Muscle of back (tissue), 13 donors: Measurements from ENCODE around the gene FAM210B. TPM values are rescaled to one million over a fixed set of nuclear protein-coding genes. Genes with fewer than 3 reads are reported as not detected.
"Not testable (repeated sequence)": the region's sequence is repeated elsewhere in the genome, so short reads cannot be mapped to it uniquely, and the experiment has no call there.

ENCODE experiments used
- DNase-seq, 3 donors: peaks; one replicate each; pipeline versions ENCODE4 v3.0.0 to v3.0.0-alpha.2; 2013
- long read RNA-seq, 9 donors: transcript quantifications; one replicate each; lab custom pipeline, GENCODE V29; 2026
- polyA plus RNA-seq, 10 donors: library from polyadenylated mRNA; unstranded; fragments of 120-200 nt; gene quantifications; one replicate each; pipeline ENCODE4 v1.2.1, GENCODE V29; 2013; ENCODE audit not compliant: insufficient read length in 10 of 10

FAM210B gene, protein sequence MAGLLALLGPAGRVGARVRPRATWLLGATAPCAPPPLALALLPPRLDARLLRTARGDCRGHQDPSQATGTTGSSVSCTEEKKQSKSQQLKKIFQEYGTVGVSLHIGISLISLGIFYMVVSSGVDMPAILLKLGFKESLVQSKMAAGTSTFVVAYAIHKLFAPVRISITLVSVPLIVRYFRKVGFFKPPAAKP
- polyA plus RNA-seq = 10 to 100 TPM; 32.8 to 64.9 (median 43.2) TPM
- long read RNA-seq, donor 1, transcript FAM210B-201 (3 exons, 3,046 nt) = major isoform, 15 of 18 reads
- long read RNA-seq, donor 1, partial matches to known transcripts = 0 of 18 reads
- long read RNA-seq, donor 1, other reads (novel, unspliced or antisense) = 0 of 18 reads
- long read RNA-seq, donor 2, transcript FAM210B-201 (3 exons, 3,046 nt) = major isoform, 16 of 16 reads
- long read RNA-seq, donor 2, partial matches to known transcripts = 0 of 16 reads
- long read RNA-seq, donor 2, other reads (novel, unspliced or antisense) = 0 of 16 reads
- long read RNA-seq, donor 3 = 0 reads
- long read RNA-seq, donor 4, transcript FAM210B-201 (3 exons, 3,046 nt) = major isoform, 13 of 13 reads
- long read RNA-seq, donor 4, partial matches to known transcripts = 0 of 13 reads
- long read RNA-seq, donor 4, other reads (novel, unspliced or antisense) = 0 of 13 reads
- long read RNA-seq, donor 5, transcript FAM210B-202 (2 exons, 614 nt) = minor isoform, 6 of 35 reads
- long read RNA-seq, donor 5, transcript FAM210B-201 (3 exons, 3,046 nt) = major isoform, 29 of 35 reads
- long read RNA-seq, donor 5, partial matches to known transcripts = 0 of 35 reads
- long read RNA-seq, donor 5, other reads (novel, unspliced or antisense) = 0 of 35 reads
- long read RNA-seq, donor 6, transcript FAM210B-201 (3 exons, 3,046 nt) = major isoform, 25 of 36 reads
- long read RNA-seq, donor 6, transcript FAM210B-202 (2 exons, 614 nt) = minor isoform, 5 of 36 reads
- long read RNA-seq, donor 6, partial matches to known transcripts = 6 of 36 reads
- long read RNA-seq, donor 6, other reads (novel, unspliced or antisense) = 0 of 36 reads
- long read RNA-seq, donor 7, transcript FAM210B-201 (3 exons, 3,046 nt) = major isoform, 13 of 14 reads
- long read RNA-seq, donor 7, partial matches to known transcripts = 0 of 14 reads
- long read RNA-seq, donor 7, other reads (novel, unspliced or antisense) = 0 of 14 reads
- long read RNA-seq, donor 8, transcript FAM210B-202 (2 exons, 614 nt) = minor isoform, 5 of 27 reads
- long read RNA-seq, donor 8, transcript FAM210B-201 (3 exons, 3,046 nt) = major isoform, 22 of 27 reads
- long read RNA-seq, donor 8, partial matches to known transcripts = 0 of 27 reads
- long read RNA-seq, donor 8, other reads (novel, unspliced or antisense) = 0 of 27 reads
- long read RNA-seq, donor 9, transcript FAM210B-201 (3 exons, 3,046 nt) = major isoform, 8 of 13 reads
- long read RNA-seq, donor 9, transcript FAM210B-202 (2 exons, 614 nt) = minor isoform, 5 of 13 reads
- long read RNA-seq, donor 9, partial matches to known transcripts = 0 of 13 reads
- long read RNA-seq, donor 9, other reads (novel, unspliced or antisense) = 0 of 13 reads

DNA sequence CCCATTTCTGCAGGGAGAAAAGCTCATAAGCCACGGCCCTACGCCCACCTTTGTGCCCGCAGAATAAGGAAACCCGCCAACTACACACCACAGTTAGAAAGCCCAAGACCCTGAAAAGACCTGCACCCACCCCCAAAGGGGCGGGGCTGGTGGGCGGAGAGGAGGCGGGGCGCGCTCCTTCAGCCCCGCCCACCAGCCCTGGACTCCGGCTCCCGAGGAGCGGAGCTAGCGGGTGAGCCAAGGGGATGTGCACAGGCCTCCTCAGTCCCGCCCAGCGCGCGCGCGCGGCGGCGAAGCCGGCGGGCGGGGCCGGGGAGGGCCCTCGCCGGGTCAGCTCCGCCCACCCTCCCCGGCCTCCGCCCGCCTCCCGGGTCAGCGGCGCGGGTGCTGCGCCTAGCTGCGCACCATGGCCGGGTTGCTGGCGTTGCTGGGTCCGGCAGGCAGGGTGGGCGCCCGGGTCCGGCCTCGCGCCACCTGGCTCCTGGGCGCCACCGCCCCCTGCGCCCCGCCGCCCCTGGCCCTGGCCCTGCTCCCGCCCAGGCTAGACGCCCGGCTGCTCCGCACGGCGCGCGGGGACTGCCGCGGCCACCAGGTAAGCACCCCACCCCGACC lies at the start of gene FAM210B:
Gene FAM210B (plus strand): TSS at position 375 of the 612 bp plus-strand sequence. CDS start 32 bp downstream, at position 407.
- DNase-seq = peak; percentile 90 to 94 (median 93)

DNA sequence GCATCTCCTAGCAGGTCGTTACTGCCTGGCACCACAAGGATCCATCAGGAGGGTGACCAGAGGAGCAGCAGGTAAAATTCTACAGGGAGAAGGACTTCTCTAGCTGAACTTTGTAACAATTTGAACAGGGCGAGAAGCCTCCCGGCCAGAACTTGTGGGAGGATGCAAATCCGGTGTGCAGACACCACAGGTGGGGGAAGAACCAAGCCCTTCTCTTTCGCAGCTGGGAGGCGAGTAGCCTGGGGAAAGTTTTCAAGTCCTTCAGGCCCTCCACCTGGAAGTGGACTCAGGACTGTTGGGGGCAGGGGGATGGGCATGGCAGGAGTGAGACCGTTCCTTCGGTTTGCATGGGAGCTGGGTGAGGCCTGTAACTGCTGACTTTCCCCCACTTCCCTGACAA lies 42.7 kb upstream of the FAM210B start:
- no peak for DNase-seq

DNA sequence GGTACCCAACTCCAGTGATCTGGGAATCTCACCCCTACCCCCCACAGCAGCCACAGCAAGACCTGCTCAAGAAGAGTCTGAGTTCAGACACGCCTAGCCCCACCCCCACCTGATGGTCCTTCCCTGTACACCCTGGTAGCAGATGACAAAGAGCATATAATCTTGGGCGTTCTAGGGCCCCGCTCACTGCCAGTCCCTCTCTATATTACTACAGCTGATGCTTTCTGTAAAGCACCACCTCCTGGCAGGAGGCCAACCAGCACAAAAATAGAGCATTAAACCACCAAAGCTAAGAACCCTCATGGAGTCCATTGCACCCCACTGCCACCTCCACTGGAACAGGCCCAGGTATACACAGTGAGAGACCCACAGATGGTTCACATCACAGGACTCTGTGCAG lies 42.3 kb upstream of the FAM210B start:
- DNase-seq = no peak

DNA sequence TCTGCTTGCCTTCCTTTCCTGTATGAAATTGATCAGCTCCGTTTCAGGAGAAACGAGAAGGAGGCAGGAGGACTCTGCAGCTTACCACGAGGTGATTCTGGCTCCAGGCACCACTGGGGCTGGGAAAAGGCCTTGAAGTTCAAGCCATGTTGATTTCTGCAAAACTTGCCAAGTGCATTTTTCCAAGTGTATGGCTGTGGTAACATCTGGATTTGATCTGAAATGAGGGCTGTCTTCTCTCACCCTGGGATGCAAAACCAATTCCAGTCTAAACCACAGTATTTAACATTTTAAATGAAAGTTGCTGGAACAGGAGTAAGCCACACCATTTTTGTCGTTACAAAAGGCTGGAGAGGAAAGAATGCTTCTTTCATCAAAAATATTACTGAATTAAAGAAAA lies 36.1 kb upstream of the FAM210B start:
- DNase-seq = peak; percentile 1 to 20 (median 6)

DNA sequence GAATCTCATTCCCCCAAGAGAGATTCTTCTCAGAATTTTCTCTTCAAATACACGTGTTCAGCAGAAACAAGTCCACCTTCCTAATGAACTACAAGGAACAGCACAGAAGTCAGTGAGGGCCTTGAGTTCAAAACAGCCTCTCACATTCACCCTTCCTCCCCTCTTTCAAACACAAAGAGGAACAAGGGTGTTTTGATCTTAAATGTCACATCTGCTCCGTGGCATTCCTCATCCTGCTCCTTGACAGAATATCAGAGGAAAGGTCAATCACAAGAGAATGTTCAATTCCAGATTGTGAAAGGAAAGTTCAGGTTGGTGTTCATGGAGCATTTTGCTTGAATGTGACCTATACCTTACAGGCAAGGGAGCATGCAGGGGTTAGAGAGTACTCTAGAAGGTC lies 35.6 kb upstream of the FAM210B start:
- DNase-seq = no peak

GRCh38 chr20:56323656-56324055 lies 35.1 kb upstream of the FAM210B start:
- DNase-seq = no peak

- no peak for DNase-seq
Observed at GRCh38 chr20:56324806-56325205, 34.0 kb upstream of the FAM210B start.

- DNase-seq = peak; percentile 16 to 38 (median 36)
Observed at GRCh38 chr20:56328861-56329260, 29.9 kb upstream of the FAM210B start.

- DNase-seq = not testable (repeated sequence)
Observed at GRCh38 chr20:56336709-56337108, 22.1 kb upstream of the FAM210B start.

- no peak for DNase-seq
Observed at GRCh38 chr20:56342783-56343182, 16.0 kb upstream of the FAM210B start.

- peak in 2 of 3 donors; percentile 14 to 55 for DNase-seq
Observed at GRCh38 chr20:56343861-56344381, 14.9 kb upstream of the FAM210B start.

- no peak for DNase-seq
Observed at GRCh38 chr20:56345911-56346310, 12.9 kb upstream of the FAM210B start.

DNA sequence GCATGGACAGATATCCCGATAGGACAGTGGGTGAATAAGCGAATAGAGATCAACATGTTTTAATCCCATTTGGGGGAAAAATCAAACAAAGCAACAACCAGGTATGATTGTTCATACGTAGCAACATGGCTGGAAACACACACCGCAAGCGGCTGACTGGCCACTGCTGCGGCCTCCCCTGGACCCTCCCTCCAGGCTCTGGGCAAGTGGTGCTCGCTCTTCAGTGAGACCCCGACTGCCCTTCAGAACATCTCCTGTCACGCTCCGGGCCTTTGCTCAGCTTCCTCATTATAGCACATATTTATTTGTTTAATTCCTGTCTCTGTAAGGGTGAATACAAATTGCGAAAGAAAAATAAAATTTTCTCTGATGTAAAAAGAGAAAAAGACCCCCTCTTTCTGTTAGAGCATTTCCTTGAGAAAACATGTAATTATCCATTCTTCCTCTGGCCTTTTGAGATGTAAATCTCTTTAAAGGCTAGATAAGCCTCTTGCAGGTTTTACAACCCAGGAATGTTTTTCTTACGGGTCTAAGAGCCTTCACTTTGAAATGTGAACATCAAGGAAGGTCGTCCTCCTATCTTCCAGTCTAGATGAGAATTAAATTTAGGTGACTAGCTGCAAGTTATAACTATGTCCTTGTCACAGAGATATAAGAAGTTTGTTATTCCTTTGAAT lies 11.0 kb upstream of the FAM210B start:
- DNase-seq = no peak

- DNase-seq = no peak
Observed at GRCh38 chr20:56348305-56348693, 10.5 kb upstream of the FAM210B start.

GRCh38 chr20:56348746-56349145 lies 10.0 kb upstream of the FAM210B start:
- DNase-seq = no peak

DNA sequence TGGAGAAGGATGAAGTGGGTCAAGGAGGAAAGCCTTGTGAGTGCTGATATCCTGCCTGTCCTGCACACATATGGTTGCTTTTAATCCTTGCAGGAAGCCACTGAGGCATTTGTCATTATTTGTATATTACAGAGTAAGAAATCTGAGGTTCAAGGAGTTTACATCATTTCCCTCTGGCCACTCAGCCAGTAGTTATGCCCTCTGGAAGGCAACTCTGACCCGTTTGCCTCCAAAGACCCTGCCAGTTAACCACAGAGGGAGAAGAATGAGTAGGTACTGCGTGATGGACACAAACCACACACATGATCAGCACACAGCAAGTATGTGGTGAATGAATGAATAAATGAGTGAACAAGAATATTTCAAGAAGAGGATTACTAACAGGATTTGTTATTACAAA lies 7.9 kb upstream of the FAM210B start:
- DNase-seq = no peak

- no peak for DNase-seq
Observed at GRCh38 chr20:56352345-56353055, 6.3 kb upstream of the FAM210B start.

DNA sequence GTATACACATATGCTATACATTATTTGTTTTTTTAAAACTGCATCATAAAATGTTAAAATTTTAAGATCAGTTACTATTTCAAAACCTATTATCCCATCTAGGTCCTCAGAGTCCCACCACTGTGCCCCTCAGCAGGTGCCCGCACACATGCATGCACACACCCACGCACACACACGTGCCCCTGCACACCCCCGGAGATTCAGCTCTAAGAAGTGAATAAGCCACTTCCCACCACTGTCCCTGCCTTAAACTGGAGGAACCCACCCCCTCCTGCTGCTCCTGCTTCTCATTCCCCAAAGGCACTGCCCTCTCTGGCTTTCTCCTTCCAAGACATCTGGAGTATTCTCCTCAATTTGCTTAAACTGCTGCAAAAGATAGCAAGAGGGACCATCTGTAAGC lies 5.4 kb upstream of the FAM210B start:
- no peak for DNase-seq

DNA sequence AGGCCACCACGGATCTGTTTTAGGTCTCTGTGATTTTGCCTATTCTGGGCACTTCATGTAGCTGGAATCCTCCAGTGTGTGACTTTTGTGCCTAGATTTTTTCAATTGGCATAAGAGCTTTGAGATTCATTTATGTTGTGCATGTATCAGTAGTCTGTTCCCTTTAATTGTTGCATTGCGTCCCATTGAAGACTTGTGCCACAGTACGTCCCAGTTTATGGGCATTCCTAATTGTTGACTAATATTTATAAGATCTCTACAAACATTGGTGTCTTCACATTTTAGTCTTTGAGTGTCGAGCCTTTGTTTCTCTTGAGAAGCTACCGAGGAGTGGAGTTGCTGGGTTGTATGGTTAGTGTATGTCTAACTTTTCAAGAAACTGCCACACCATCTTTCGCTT lies 704 bp upstream of the FAM210B start:
- no peak for DNase-seq
